SU-DHL-6 (cell line): ENCODE results near the gene RNASE8.

Experiments
- EZH2phosphoT487 ChIP-seq: fragments of 200-600 bp; sonication (generic), shearing (Covaris generic); conservative IDR thresholded peaks from 2 replicates; pipeline ENCODE4 v1.6.1; 2018; ENCODE audit warnings: mild to moderate bottlenecking, antibody characterized with exemption, low read length, moderate library complexity, mixed read lengths
- TF ChIP-seq, protein P1 (sequence below): fragments of 200-600 bp; sonication (generic); IDR thresholded peaks from one replicate; pipeline ENCODE4 v1.5.1; 2017; ENCODE audit warnings: antibody characterized with exemption, mild to moderate bottlenecking, low read length, moderate library complexity; ENCODE audit not compliant: insufficient read depth, poor library complexity, severe bottlenecking

DNA sequence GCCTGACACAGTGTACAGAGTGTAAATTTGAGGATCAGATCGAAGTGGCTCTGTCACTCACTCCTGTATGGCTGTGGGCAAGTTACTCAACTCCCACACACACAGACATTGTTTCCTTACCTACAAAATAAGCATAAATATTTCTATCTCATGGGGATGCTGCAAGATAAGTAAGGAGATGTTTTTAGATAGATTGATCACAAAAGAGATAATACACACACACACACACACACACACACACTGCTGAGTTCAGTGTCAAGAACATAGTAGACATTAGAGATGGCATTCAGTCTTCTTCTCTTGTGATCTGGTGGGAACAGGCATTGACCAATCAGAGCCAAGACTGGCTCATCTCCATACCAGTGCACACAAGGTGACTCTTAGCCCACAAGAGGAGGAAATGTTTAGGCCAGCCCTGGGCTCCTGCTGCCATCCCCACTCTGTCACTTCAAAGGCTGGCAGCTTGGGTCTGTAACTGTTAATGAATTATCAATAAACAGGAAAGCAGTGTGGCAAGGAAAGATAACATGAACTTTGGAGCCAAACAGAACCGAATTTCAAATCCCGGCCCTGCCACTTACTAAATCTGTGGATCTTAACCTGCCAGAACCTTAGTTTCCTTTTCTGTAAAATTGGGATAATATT lies 3.4 kb upstream of the RNASE8 start:
- TF ChIP-seq, protein P1, sequence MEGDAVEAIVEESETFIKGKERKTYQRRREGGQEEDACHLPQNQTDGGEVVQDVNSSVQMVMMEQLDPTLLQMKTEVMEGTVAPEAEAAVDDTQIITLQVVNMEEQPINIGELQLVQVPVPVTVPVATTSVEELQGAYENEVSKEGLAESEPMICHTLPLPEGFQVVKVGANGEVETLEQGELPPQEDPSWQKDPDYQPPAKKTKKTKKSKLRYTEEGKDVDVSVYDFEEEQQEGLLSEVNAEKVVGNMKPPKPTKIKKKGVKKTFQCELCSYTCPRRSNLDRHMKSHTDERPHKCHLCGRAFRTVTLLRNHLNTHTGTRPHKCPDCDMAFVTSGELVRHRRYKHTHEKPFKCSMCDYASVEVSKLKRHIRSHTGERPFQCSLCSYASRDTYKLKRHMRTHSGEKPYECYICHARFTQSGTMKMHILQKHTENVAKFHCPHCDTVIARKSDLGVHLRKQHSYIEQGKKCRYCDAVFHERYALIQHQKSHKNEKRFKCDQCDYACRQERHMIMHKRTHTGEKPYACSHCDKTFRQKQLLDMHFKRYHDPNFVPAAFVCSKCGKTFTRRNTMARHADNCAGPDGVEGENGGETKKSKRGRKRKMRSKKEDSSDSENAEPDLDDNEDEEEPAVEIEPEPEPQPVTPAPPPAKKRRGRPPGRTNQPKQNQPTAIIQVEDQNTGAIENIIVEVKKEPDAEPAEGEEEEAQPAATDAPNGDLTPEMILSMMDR: no peak
- no peak for TF ChIP-seq EZH2phosphoT487
